Transverse colon (tissue), 4 donors: Measurements from ENCODE around the gene MYOZ2. TPM values are rescaled to one million over a fixed set of nuclear protein-coding genes. Genes with fewer than 3 reads are reported as not detected.
A peak's percentile ranks its signal among the peaks of the same experiment; 100 is the strongest.
"Not testable (repeated sequence)": the region's sequence is repeated elsewhere in the genome, so short reads cannot be mapped to it uniquely, and the experiment has no call there.

Experiments
- DNase-seq: peaks from one replicate; pipeline ENCODE4 v3.0.0-alpha.2; 2019
- H3K27ac ChIP-seq, 4 donors: fragments of 200-600 bp; sonication (generic); 2 replicates each; pipeline ENCODE4 v1.5.1; 2016 to 2018; ENCODE audit warnings: inconsistent platforms in 4 of 4
- H3K27me3 ChIP-seq: fragments of 200-600 bp; sonication (generic); 2 replicates; pipeline ENCODE4 v1.5.1; 2017; ENCODE audit warnings: inconsistent platforms
- H3K36me3 ChIP-seq, 4 donors: fragments of 200-600 bp; sonication (generic); 2 replicates each; pipeline ENCODE4 v1.5.1; 2017 to 2019; ENCODE audit warnings: inconsistent platforms in 4 of 4
- H3K4me1 ChIP-seq, 4 donors: fragments of 200-600 bp; sonication (generic); 2 replicates each; pipeline ENCODE4 v1.5.1; 2017 to 2020; ENCODE audit warnings: inconsistent platforms in 4 of 4
- H3K4me3 ChIP-seq, 4 donors: fragments of 200-600 bp; sonication (generic); 1 replicate in 1 of 4; 2 replicates in 3 of 4; pipeline versions ENCODE4 v1.5.1 to v1.6.1; 2017 to 2019; ENCODE audit warnings: inconsistent platforms in 4 of 4
- H3K9me3 ChIP-seq, 2 donors: fragments of 200-600 bp; sonication (generic); 2 replicates each; pipeline ENCODE4 v1.5.1; 2017 to 2019; ENCODE audit warnings: inconsistent platforms in 2 of 2
- EP300 ChIP-seq: sonication (generic); formaldehyde crosslinking; IDR thresholded peaks from one replicate; pipeline ENCODE4 v1.6.1; 2017; ENCODE audit warnings: antibody characterized with exemption, low read depth
- POLR2A ChIP-seq: fragments of 450-650 bp; IDR thresholded peaks from one replicate; pipeline ENCODE4 v1.6.1; 2016; ENCODE audit warnings: antibody characterized with exemption, mild to moderate bottlenecking, moderate library complexity
- POLR2AphosphoS5 ChIP-seq, 3 donors: sonication (generic); formaldehyde crosslinking; IDR thresholded peaks; one replicate each; pipeline ENCODE4 v1.6.1; 2016; ENCODE audit warnings: antibody characterized with exemption in 3 of 3
- WGBS, 2 donors: methylation state at CpG; one replicate each; pipeline ENCODE4 v1.1.5; 2018; ENCODE audit warnings: low coverage in 1 of 2; 5-methylcytosine and 5-hydroxymethylcytosine counted together
- in situ Hi-C, 4 donors: fragments of 200-750 bp; cut with MboI; loops; one replicate each; pipeline versions ENCODE4 v1.15.0 to v1.15.1; 2017; ENCODE audit warnings: low sequenced_read_pairs in 3 of 4, low pct_ligation_motif_present in 1 of 4, low pct_unique_long_range_greater_than_20kb in 1 of 4
- intact Hi-C: fragments of 100-400 bp; cut with DNase I; formaldehyde crosslinking; loops from one replicate; pipeline ENCODE4 v1.15.1; 2023; ENCODE audit warnings: low total_unique reads
- total RNA-seq, 4 donors: library from RNA; depleted of rRNA; stranded (reverse); fragments of >200 nt; gene quantifications; one replicate each; pipeline ENCODE4 v1.1.0, GENCODE V29; 2016
- TF ChIP-seq, protein P1 (sequence below), 5 experiments: fragments of 200-600 bp in 3 of 5; fragments of 450-650 bp in 2 of 5; sonication (generic) in 3 of 5; IDR thresholded peaks; 1 replicate in 2 of 5; 2 replicates in 3 of 5; pipeline ENCODE4 v1.5.1; 2016 to 2017; ENCODE audit warnings: antibody characterized with exemption in 5 of 5, inconsistent platforms in 3 of 5, mild to moderate bottlenecking in 2 of 5, moderate library complexity in 1 of 5

MYOZ2 gene
- total RNA-seq, 4 donors from 2014 or later = 0.27 to 0.32 TPM; not detected in 2

DNA sequence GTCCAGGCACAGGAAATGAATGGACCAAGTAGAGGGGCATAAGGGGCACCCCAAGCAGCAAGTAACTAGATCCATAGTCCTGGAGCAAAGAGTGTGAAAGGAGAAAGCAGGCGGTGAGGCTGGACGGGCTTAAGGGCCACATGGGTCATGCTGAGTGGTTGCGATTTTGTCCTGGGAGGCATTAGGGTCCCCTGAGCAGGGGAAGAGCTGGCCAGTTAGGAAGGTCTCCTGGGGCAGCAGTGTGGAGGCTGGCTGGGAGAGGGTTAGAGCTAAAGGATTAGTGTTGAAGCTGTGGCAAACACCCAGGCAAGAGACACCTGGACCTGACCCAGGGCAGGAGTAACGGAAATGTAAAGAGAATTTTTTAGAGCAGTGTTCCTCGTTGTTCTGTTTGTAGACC, 26.5 kb downstream of the MYOZ2 start:
- Histone ChIP-seq H3K27ac (no peak overlapping the region), H3K4me1 (no peaks in the 10 kb centered on the region), H3K36me3 (no peaks in the 10 kb centered on the region), H3K4me3 (no peak overlapping the region), H3K9me3 (no peaks in the 10 kb centered on the region), H3K27me3 (no peaks in the 10 kb centered on the region)
- DNase-seq = no peak
- in situ Hi-C loops (no loop called here), intact Hi-C loops (no loop called here)
- 67 to 89% methylated on average over 1 to 5 of the region's 5 CpGs for WGBS, 2 donors
- TF ChIP-seq POLR2A = no peak
- TF ChIP-seq EP300 = no peak
- TF ChIP-seq POLR2AphosphoS5 (IDR thresholded peaks at IDR 0.05) = no peak
- TF ChIP-seq, protein P1, sequence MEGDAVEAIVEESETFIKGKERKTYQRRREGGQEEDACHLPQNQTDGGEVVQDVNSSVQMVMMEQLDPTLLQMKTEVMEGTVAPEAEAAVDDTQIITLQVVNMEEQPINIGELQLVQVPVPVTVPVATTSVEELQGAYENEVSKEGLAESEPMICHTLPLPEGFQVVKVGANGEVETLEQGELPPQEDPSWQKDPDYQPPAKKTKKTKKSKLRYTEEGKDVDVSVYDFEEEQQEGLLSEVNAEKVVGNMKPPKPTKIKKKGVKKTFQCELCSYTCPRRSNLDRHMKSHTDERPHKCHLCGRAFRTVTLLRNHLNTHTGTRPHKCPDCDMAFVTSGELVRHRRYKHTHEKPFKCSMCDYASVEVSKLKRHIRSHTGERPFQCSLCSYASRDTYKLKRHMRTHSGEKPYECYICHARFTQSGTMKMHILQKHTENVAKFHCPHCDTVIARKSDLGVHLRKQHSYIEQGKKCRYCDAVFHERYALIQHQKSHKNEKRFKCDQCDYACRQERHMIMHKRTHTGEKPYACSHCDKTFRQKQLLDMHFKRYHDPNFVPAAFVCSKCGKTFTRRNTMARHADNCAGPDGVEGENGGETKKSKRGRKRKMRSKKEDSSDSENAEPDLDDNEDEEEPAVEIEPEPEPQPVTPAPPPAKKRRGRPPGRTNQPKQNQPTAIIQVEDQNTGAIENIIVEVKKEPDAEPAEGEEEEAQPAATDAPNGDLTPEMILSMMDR (IDR thresholded peaks at IDR 0.05) = no peak

DNA sequence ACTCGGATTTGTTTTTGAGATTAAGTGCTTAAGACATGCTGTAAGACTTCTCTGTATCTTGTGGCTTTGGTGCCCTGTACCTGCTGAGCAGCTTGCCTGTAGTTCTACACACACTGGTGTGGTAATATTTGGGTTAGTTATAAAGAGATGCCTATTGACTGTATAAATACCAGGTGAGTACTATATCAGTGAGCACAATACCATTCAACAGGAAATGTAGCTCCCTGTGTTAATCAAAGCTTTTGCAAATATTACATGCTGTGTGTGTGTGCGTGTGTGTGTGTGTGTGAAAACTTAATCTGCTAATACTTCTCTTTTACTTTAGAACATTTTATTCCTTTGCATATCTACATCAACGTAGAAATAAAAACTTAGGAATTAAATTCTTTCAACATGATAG, 30.1 kb downstream of the MYOZ2 start:
- Histone ChIP-seq H3K36me3 (no peaks in the 10 kb centered on the region), H3K27me3 (no peaks in the 10 kb centered on the region), H3K4me1 (no peaks in the 10 kb centered on the region), H3K9me3 (no peaks in the 10 kb centered on the region), H3K27ac (no peak overlapping the region), H3K4me3 (no peak overlapping the region)
- TF ChIP-seq POLR2AphosphoS5 (IDR thresholded peaks at IDR 0.05) (no peak), EP300 (no peak), POLR2A (no peak)
- TF ChIP-seq, protein P1 (IDR thresholded peaks at IDR 0.05) = no peak
- no peak for DNase-seq
- in situ Hi-C loops (no loop called here), intact Hi-C loops (no loop called here)
- WGBS, 2 donors = 83 to 89% methylated on average over 3 of the region's 3 CpGs

DNA sequence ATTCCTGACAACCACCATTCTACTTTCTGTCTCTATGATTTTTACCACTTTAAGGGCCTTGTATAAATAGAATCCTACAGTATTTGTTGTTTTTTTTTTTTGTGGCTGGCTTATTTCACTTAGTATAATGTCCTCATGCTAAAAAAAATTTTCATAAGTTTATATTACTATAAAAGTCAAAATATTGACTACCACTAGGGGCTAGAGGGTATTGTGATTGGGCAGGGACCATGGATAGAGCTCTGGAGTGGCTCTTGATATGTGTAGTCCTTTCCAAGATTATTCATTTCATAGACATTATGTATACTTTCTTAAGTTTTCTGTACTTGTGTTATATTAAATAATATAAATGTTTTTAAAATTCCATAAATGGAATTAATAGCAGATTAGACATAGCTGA, 34.6 kb downstream of the MYOZ2 start:
- TF ChIP-seq POLR2AphosphoS5 (IDR thresholded peaks at IDR 0.05) (no peak), POLR2A (no peak), EP300 (no peak)
- TF ChIP-seq, protein P1 (IDR thresholded peaks at IDR 0.05) = peak in 1 of 5 experiments; percentile 10
- no peak for DNase-seq
- Histone ChIP-seq H3K4me3 (no peak overlapping the region), H3K4me1 (no peaks in the 10 kb centered on the region), H3K9me3 (no peaks in the 10 kb centered on the region), H3K27ac (no peak overlapping the region), H3K27me3 (no peaks in the 10 kb centered on the region), H3K36me3 (no peaks in the 10 kb centered on the region)
- in situ Hi-C loops (no loop called here), intact Hi-C loops (no loop called here)

DNA sequence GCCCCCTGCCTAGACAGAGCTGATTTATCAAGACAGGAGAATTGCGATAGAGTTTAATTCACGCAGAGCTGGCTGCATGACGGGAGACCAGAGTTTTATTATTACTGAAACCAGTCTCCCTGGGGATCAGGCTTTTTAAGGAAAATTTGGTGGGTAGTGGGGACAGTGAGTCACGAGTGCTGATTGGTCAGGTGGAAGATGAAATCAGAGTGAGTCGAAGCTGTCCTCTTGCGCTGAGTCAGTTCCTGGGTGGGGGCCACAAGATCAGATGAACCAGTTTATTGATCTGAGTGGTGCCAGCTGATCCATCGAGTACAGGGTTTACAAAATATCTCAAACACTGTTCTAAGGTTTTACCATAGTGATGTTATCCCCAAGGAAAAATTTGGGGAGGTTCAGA, 36.6 kb downstream of the MYOZ2 start:
- H3K4me1 ChIP-seq = no peaks in the 10 kb centered on the region

DNA sequence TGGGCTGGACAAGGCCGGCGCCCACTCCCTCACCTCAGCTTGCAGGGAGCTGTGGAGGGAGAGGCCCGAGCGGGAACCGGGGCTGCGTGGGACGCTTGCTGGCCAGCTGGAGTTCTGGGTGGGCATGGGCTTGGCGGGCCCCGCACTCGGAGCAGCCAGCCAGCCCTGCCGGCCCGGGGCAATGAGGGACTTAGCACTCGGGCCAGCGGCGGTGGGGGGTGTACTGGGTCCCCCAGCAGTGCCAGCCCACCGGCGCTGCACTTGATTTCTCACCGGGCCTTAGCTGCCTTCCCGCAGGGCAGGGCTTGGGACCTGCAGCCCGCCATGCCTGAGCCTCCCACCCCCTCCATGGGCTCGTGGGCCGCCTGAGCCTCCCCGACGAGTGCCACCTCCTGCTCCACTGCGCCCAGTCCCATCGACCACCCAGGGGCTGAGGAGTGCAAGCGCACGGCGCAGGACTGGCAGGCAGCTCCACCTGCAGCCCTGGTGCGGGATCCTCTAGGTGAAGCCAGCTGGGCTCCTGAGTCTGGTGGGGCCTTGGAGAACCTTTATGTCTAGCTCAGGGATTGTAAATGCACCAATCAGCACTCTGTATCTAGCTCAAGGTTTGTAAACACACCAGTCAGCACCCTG, 38.2 kb downstream of the MYOZ2 start:
- H3K27ac ChIP-seq, H3K4me3 ChIP-seq, H3K36me3 ChIP-seq, DNase-seq, in situ Hi-C loops, H3K9me3 ChIP-seq, intact Hi-C loops, H3K27me3 ChIP-seq, H3K4me1 ChIP-seq: not testable (repeated sequence)
- 97% methylated on average over 8 of the region's 30 CpGs; no CpG with 5 or more reads in 1 of the 2 donors for WGBS, 2 donors

More for the DNA sequence above, 36.6 kb downstream of the MYOZ2 start:
- intact Hi-C loops (no loop called here), in situ Hi-C loops (no loop called here)
- H3K36me3 ChIP-seq = no peaks in the 10 kb centered on the region
- H3K9me3 ChIP-seq = no peaks in the 10 kb centered on the region
- no peak overlapping the region for H3K4me3 ChIP-seq
- no peak overlapping the region for H3K27ac ChIP-seq
- WGBS, 2 donors = 81 to 85% methylated on average over 4 to 7 of the region's 7 CpGs
- H3K27me3 ChIP-seq = no peaks in the 10 kb centered on the region
- no peak for DNase-seq
- TF ChIP-seq POLR2AphosphoS5 (IDR thresholded peaks at IDR 0.05) = no peak
- TF ChIP-seq, protein P1 (IDR thresholded peaks at IDR 0.05) = no peak
- no peak for TF ChIP-seq EP300
- TF ChIP-seq POLR2A = no peak
